GM12864 (cell line): Measurements from ENCODE around the gene RNASE4.
"Not testable (repeated sequence)": the region's sequence is repeated elsewhere in the genome, so short reads cannot be mapped to it uniquely, and the experiment has no call there.

Experiments used
- DNase-seq: peaks from one replicate; pipeline ENCODE4 v3.0.0-alpha.2; 2011; ENCODE audit warnings: low read depth
- H3K4me3 ChIP-seq: 2 replicates; pipeline ENCODE4 v1.5.1; 2011; ENCODE audit warnings: mild to moderate bottlenecking, low read depth, low read length, control low read depth
- CTCF ChIP-seq: IDR thresholded peaks from 2 replicates; pipeline ENCODE4 v1.5.1; 2011; ENCODE audit warnings: low read depth, mild to moderate bottlenecking, moderate library complexity, low read length, control low read depth, inconsistent platforms; ENCODE audit errors: missing control alignments

The RNASE4 gene

GRCh38 chr14:20712904-20713303, 28.5 kb downstream of the RNASE4 start:
- no peak for DNase-seq
- no peak overlapping the region for H3K4me3 ChIP-seq
- TF ChIP-seq CTCF = no peak

DNA sequence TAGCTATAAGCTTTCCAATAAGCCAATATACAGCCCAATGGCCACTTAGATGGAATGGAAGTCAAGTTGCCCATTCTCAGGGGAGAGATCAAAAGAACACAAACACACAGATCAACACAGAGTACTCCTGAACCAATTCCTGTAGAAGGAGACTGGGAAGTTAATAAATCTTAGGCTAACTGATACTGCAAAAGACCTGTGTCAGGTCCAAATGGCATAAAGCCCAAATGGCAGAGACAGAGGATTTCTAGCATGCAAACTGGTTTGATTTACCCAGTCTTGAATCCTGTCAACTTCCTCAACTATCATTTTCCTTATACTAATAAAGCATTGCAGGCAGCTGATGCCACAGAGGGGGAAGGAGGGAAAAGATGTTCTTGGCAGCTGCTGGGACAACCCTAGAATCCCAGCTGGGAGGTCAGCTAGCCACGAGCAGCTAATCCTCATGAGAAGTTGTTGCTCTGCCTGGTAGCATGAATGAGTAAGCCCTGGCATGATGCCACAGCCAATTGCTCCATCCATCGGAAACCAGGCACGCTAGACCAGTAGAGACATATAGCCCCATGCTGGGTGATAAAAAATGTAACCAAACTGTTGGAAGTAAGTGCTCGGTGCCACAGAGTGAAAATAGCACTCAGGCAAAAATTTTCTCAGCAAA, 30.4 kb downstream of the RNASE4 start:
- no peak overlapping the region for H3K4me3 ChIP-seq
- TF ChIP-seq CTCF = no peak
- no peak for DNase-seq

- H3K4me3 ChIP-seq = no peak overlapping the region
- no peak for DNase-seq
- TF ChIP-seq CTCF = no peak
These were observed 35.4 kb downstream of the RNASE4 start for GRCh38 chr14:20719777-20720176.

DNA sequence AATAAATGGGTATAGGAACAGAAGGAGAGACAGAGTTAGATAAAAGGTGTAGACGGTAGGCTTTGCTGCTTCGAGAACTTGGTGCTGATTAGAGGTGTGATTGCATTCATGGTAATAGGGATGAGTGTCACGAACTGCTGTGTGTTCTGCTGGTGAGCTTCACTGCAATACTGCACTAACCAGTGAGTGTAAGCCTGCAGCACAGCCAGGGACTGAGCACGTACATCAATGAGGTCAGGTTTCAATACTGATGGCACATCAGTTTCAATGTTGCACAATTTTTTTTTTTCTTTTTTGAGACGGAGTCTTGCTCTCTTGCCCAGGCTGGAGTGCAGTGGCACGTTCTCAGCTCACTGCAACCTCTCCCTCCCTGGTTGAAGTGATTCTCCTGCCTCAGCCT, 36.4 kb downstream of the RNASE4 start:
- DNase-seq = no peak
- no peak overlapping the region for H3K4me3 ChIP-seq
- no peak for TF ChIP-seq CTCF

DNA sequence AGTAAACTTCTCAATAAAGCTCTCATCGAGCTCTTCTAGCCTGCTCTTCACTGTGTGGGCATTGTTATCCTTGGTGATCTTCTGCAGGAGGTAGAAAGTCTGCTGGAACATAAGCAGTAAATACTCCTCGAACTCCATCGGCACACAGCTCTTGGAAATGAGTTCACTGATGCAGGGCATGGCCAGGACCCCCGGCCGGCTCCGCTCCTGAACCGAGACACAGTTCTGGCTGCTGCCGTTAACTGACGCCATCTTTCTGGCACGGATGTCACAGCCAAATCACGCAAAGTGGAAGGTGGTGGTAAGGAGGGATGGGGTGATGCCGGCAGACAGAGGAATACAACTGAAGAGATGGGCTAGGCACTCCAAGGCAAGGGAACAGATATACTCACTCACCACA, 37.7 kb downstream of the RNASE4 start:
- TF ChIP-seq CTCF = no peak
- DNase-seq = no peak
- H3K4me3 ChIP-seq = no peak overlapping the region

DNA sequence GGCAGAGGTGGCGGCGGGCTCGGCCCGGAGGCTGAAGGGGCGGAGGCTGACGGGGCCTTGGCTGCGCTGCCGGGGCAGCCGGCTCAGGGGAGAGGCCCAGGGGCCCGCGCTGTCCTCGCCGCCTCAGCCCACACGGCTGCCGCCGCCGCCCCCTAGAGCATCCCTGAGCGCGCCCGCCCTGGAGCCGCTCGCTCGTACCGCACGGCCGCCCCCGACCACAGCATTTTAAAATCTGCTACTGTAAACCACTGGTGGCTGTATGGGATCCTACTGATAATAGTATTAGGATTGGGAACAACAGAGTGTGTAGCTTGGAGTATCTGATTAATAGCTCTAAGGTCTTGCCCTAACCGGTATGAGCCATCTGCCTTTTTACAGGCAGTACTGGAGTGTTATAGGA, 39.1 kb downstream of the RNASE4 start:
- H3K4me3 ChIP-seq = no peak overlapping the region
- DNase-seq = no peak
- TF ChIP-seq CTCF = no peak

- not testable (repeated sequence) for H3K4me3 ChIP-seq, DNase-seq
These were observed 41.8 kb downstream of the RNASE4 start for GRCh38 chr14:20726121-20726520.
